BLaER1 treated with 17β-estradiol and CSF1 and Interleukin-3, amounts not matched to agents 10 nM and 100 nM (cell line): ENCODE measurements around the gene PLA2G4D.

Source experiments
- H3K27ac ChIP-seq, 11 experiments: shearing (Covaris generic); formaldehyde crosslinking; 2 replicates each; pipeline ENCODE4 v1.8.1; 2022
- H3K27me3 ChIP-seq, 11 experiments: shearing (Covaris generic); formaldehyde crosslinking; 2 replicates each; pipeline ENCODE4 v1.8.1; 2022
- H3K36me3 ChIP-seq, 11 experiments: shearing (Covaris generic); formaldehyde crosslinking; 2 replicates each; pipeline ENCODE4 v1.8.1; 2022
- H3K4me1 ChIP-seq, 10 experiments: shearing (Covaris generic); formaldehyde crosslinking; 2 replicates each; pipeline ENCODE4 v1.8.1; 2022
- H3K4me2 ChIP-seq, 11 experiments: shearing (Covaris generic); formaldehyde crosslinking; 2 replicates each; pipeline ENCODE4 v1.8.1; 2022
- H3K4me3 ChIP-seq, 10 experiments: shearing (Covaris generic); formaldehyde crosslinking; 2 replicates each; pipeline ENCODE4 v1.8.1; 2022
- H3K9ac ChIP-seq, 11 experiments: shearing (Covaris generic); formaldehyde crosslinking; 2 replicates each; pipeline ENCODE4 v1.8.1; 2022
- H3K9me3 ChIP-seq, 11 experiments: shearing (Covaris generic); formaldehyde crosslinking; replicated peaks in 1 of 11; 2 replicates each; pipeline ENCODE4 v1.8.1; 2022
- H4K20me1 ChIP-seq, 11 experiments: shearing (Covaris generic); formaldehyde crosslinking; 2 replicates each; pipeline ENCODE4 v1.8.1; 2022
- Cebpa-rat ChIP-seq, 11 experiments: shearing (Covaris generic); IDR thresholded peaks; 2 replicates each; pipeline ENCODE4 v1.8.1; 2022

The PLA2G4D gene

GRCh38 chr15:42059661-42060476, 34.5 kb downstream of the PLA2G4D start:
- Histone ChIP-seq H3K9ac (no peak overlapping the region), H3K4me2 (peak overlapping the region in 3 of 11 experiments; percentile 2 to 36 (median 22); a peak in 3 of 22 replicates), H3K4me1 (peaks cover 2 to 18% (median 7%) of the 10 kb centered on the region in 10 experiments), H4K20me1 (no peaks in the 10 kb centered on the region), H3K9me3 (no peaks in the 10 kb centered on the region), H3K27ac (no peak overlapping the region), H3K4me3 (no peak overlapping the region), H3K36me3 (no peaks in the 10 kb centered on the region), H3K27me3 (no peaks in the 10 kb centered on the region; a peak in 1 of 22 replicates)
- no peak for TF ChIP-seq Cebpa-rat (IDR thresholded peaks at IDR 0.05)

GRCh38 chr15:42058791-42059190, 35.6 kb downstream of the PLA2G4D start:
- H3K4me1 ChIP-seq, result peaks cover 0 to 14% (median 5%) of the 10 kb centered on the region in 10 experiments; a peak in 9 of 20 replicates
- no peak overlapping the region for H3K4me3 ChIP-seq
- H3K36me3 ChIP-seq, result no peaks in the 10 kb centered on the region
- no peaks in the 10 kb centered on the region; a peak in 1 of 22 replicates for H3K27me3 ChIP-seq
- H3K27ac ChIP-seq, result no peak overlapping the region
- no peak overlapping the region for H3K4me2 ChIP-seq
- H3K9me3 ChIP-seq, result no peaks in the 10 kb centered on the region
- no peak for TF ChIP-seq Cebpa-rat (IDR thresholded peaks at IDR 0.05)
- no peak overlapping the region for H3K9ac ChIP-seq
- H4K20me1 ChIP-seq, result no peaks in the 10 kb centered on the region

GRCh38 chr15:42057799-42058646, 36.3 kb downstream of the PLA2G4D start:
- no peak for TF ChIP-seq Cebpa-rat (IDR thresholded peaks at IDR 0.05)
- no peaks in the 10 kb centered on the region for H3K36me3 ChIP-seq

DNA sequence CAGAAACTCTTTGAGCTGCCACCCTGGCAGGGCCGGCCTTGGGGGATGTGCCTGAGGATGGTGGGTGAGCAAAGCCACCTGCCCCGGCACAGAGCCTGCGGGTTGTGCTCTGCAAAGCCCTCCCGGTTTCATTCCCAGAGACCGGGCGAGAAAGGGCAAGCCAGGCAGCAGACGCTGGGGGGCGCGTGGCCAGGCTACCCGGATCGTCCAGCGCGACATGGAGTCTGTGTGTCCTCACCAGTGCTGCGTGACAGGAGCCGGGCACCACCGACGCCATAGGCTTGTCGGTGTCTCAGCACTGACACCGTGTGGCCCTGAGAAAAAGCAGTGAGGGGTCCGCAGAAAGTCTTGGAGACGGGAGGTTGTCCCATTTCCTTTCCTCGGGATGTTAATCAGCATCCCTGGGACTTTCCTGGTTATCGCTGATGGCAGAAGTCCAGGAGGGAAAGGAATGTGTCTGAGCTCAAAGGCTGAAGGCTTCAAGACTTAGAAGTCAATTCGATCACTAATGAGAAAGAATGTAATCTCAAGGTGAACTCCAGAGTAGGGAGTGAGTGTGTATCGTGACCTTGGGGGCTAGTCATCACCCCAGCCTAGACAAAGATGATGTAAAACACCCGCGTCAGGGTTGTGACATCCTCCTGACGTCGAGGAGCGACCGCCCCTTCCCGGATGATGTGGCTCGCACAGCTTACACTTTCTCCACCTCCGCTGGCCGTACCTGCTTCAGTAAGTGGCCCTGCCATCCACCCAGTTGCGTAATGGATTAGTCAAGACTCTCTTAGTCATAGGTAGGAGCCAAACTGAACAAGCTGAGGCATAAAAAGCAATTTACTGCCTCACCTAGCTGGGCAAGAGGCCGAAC, 37.2 kb downstream of the PLA2G4D start:
- peak overlapping the region in 2 of 11 experiments; percentile 38 to 44; a peak in 3 of 22 replicates for H3K9ac ChIP-seq
- H3K4me2 ChIP-seq, result peak overlapping the region; percentile 51 to 96 (median 77)
- H3K36me3 ChIP-seq, result no peaks in the 10 kb centered on the region
- no peaks in the 10 kb centered on the region for H4K20me1 ChIP-seq
- peak in 3 of 11 experiments; percentile 54 to 66 (median 61); a peak in 3 of 22 replicates for TF ChIP-seq Cebpa-rat (IDR thresholded peaks at IDR 0.05)
- no peaks in the 10 kb centered on the region; a peak in 1 of 22 replicates for H3K27me3 ChIP-seq
- H3K4me1 ChIP-seq, result peaks cover 0 to 14% (median 5%) of the 10 kb centered on the region in 10 experiments; a peak in 9 of 20 replicates
- no peaks in the 10 kb centered on the region for H3K9me3 ChIP-seq
- peak overlapping the region in 6 of 10 experiments; percentile 2 to 43 (median 26); a peak in 5 of 20 replicates for H3K4me3 ChIP-seq
- H3K27ac ChIP-seq, result no peak overlapping the region

More at GRCh38 chr15:42057799-42058646, 36.3 kb downstream of the PLA2G4D start:
- Histone ChIP-seq H3K9me3 (no peaks in the 10 kb centered on the region), H4K20me1 (no peaks in the 10 kb centered on the region), H3K27ac (no peak overlapping the region), H3K4me1 (peaks cover 0 to 14% (median 5%) of the 10 kb centered on the region in 10 experiments; a peak in 9 of 20 replicates), H3K4me2 (no peak overlapping the region), H3K4me3 (no peak overlapping the region), H3K9ac (no peak overlapping the region), H3K27me3 (no peaks in the 10 kb centered on the region; a peak in 1 of 22 replicates)

GRCh38 chr15:42053914-42054313, 40.4 kb downstream of the PLA2G4D start:
- Histone ChIP-seq H3K4me1 (peaks cover 0 to 10% (median 2%) of the 10 kb centered on the region in 10 experiments; a peak in 4 of 20 replicates), H3K27me3 (no peaks in the 10 kb centered on the region; a peak in 1 of 22 replicates), H3K9me3 (no peaks in the 10 kb centered on the region), H3K9ac (no peak overlapping the region), H3K4me2 (no peak overlapping the region), H4K20me1 (no peaks in the 10 kb centered on the region), H3K4me3 (no peak overlapping the region), H3K27ac (no peak overlapping the region), H3K36me3 (no peaks in the 10 kb centered on the region)
- no peak for TF ChIP-seq Cebpa-rat (IDR thresholded peaks at IDR 0.05)

- Histone ChIP-seq H3K9ac (no peak overlapping the region), H3K27me3 (no peaks in the 10 kb centered on the region; a peak in 1 of 22 replicates), H3K4me1 (peaks cover 0 to 10% (median 2%) of the 10 kb centered on the region in 10 experiments; a peak in 4 of 20 replicates), H3K4me2 (no peak overlapping the region), H3K36me3 (no peaks in the 10 kb centered on the region), H3K4me3 (no peak overlapping the region), H4K20me1 (no peaks in the 10 kb centered on the region), H3K27ac (no peak overlapping the region), H3K9me3 (no peaks in the 10 kb centered on the region)
- TF ChIP-seq Cebpa-rat (IDR thresholded peaks at IDR 0.05), result no peak
These were observed 41.4 kb downstream of the PLA2G4D start for GRCh38 chr15:42053010-42053409.

GRCh38 chr15:42050484-42051255, 43.7 kb downstream of the PLA2G4D start:
- TF ChIP-seq Cebpa-rat (IDR thresholded peaks at IDR 0.05), result no peak
- Histone ChIP-seq H3K4me2 (no peak overlapping the region), H3K9me3 (no peaks in the 10 kb centered on the region), H4K20me1 (no peaks in the 10 kb centered on the region), H3K27me3 (no peaks in the 10 kb centered on the region), H3K9ac (no peak overlapping the region), H3K36me3 (no peaks in the 10 kb centered on the region), H3K4me3 (no peak overlapping the region), H3K4me1 (no peaks in the 10 kb centered on the region), H3K27ac (no peak overlapping the region)

- Histone ChIP-seq H3K4me1 (peaks cover 0 to 7% (median 0%) of the 10 kb centered on the region in 10 experiments; a peak in 5 of 20 replicates), H3K4me2 (no peak overlapping the region), H3K9ac (no peak overlapping the region), H4K20me1 (no peaks in the 10 kb centered on the region), H3K9me3 (no peaks in the 10 kb centered on the region), H3K36me3 (no peaks in the 10 kb centered on the region), H3K27ac (no peak overlapping the region), H3K27me3 (no peaks in the 10 kb centered on the region), H3K4me3 (no peak overlapping the region)
- no peak for TF ChIP-seq Cebpa-rat (IDR thresholded peaks at IDR 0.05)
These were observed 45.6 kb downstream of the PLA2G4D start for GRCh38 chr15:42048821-42049200.
